NCI-H1105 (cell line): ENCODE measurements around the gene FSTL3.
"Not testable (repeated sequence)": the region's sequence is repeated elsewhere in the genome, so short reads cannot be mapped to it uniquely, and the experiment has no call there.

Source experiments
- DNase-seq: peaks from one replicate; lab custom pipeline; 2025; lab: John Stamatoyannopoulos, UW

The FSTL3 gene

GRCh38 chr19:676339-677105 lies at the start of gene FSTL3:
FSTL3 (plus strand) TSS chr19:676392; CDS start chr19:676424, 32 bp downstream.
- DNase-seq = no peak

GRCh38 chr19:626566-626965 lies 49.6 kb upstream of the FSTL3 start:
- not testable (repeated sequence) for DNase-seq

- DNase-seq = no peak
These were observed 48.0 kb upstream of the FSTL3 start for GRCh38 chr19:628168-628567.

GRCh38 chr19:629515-629914 lies 46.7 kb upstream of the FSTL3 start:
- DNase-seq = not testable (repeated sequence)

GRCh38 chr19:629961-630714 lies 46.1 kb upstream of the FSTL3 start:
- DNase-seq = no peak

- no peak for DNase-seq
These were observed 43.6 kb upstream of the FSTL3 start for GRCh38 chr19:632579-633067.

GRCh38 chr19:633068-633785 lies 43.0 kb upstream of the FSTL3 start, which contains the start of gene POLRMT:
POLRMT (minus strand) TSS chr19:633537; CDS start chr19:633512, 25 bp downstream.
- DNase-seq = peak; percentile 97

- no peak for DNase-seq
These were observed 42.2 kb upstream of the FSTL3 start for GRCh38 chr19:633786-634639.

- no peak for DNase-seq
These were observed 41.1 kb upstream of the FSTL3 start for GRCh38 chr19:634975-635652.

GRCh38 chr19:638906-639252 lies 37.3 kb upstream of the FSTL3 start:
- no peak for DNase-seq

GRCh38 chr19:639253-640160 lies 36.7 kb upstream of the FSTL3 start, which contains the start of gene FGF22:
FGF22 (plus strand) TSS chr19:639879; CDS start chr19:639926, 47 bp downstream.
- DNase-seq = peak; percentile 90

- no peak for DNase-seq
These were observed 36.0 kb upstream of the FSTL3 start for GRCh38 chr19:640161-640558.

GRCh38 chr19:640606-641189 lies 35.5 kb upstream of the FSTL3 start:
- no peak for DNase-seq

GRCh38 chr19:641702-642101 lies 34.5 kb upstream of the FSTL3 start:
- no peak for DNase-seq

- DNase-seq = no peak
These were observed 33.1 kb upstream of the FSTL3 start for GRCh38 chr19:642767-643727.

- no peak for DNase-seq
These were observed 32.5 kb upstream of the FSTL3 start for GRCh38 chr19:643736-644135.

GRCh38 chr19:644363-644762 lies 31.8 kb upstream of the FSTL3 start:
- no peak for DNase-seq

GRCh38 chr19:644789-645188 lies 31.4 kb upstream of the FSTL3 start:
- no peak for DNase-seq
